Activated naive CD4-positive, alpha-beta T cell treated with anti-CD3 and anti-CD28 coated beads, Interleukin-2, amount 10 ng/mL, durations not matched to agents 7 days and 5 days (primary cell): ENCODE data around the gene GZMH.

Source experiments
- CTCF ChIA-PET: fragments of 350-600 bp; sonication (Branson Sonifier 250); formaldehyde crosslinking; loops from one replicate; lab custom pipeline; 2021; ENCODE audit warnings: antibody characterized with exemption; lab: Charles Lee
- DNase-seq: peaks from one replicate; pipeline ENCODE4 v3.0.0-alpha.2; 2020
- H3K27ac Mint-ChIP-seq: one replicate; pipeline ENCODE4 v1.8.0; 2021; ENCODE audit warnings: mild to moderate bottlenecking, moderate library complexity, mixed read lengths
- H3K27me3 Mint-ChIP-seq: one replicate; pipeline ENCODE4 v1.8.0; 2021; ENCODE audit warnings: mild to moderate bottlenecking, mixed read lengths
- H3K36me3 Mint-ChIP-seq: one replicate; pipeline ENCODE4 v1.8.0; 2021; ENCODE audit warnings: mixed read lengths
- H3K4me1 Mint-ChIP-seq: one replicate; pipeline ENCODE4 v1.8.0; 2021; ENCODE audit warnings: mixed read lengths
- H3K4me3 Mint-ChIP-seq: one replicate; pipeline ENCODE4 v1.8.0; 2021; ENCODE audit warnings: mild to moderate bottlenecking, moderate library complexity, mixed read lengths
- H3K9me3 Mint-ChIP-seq: one replicate; pipeline ENCODE4 v1.8.0; 2021; ENCODE audit warnings: mixed read lengths

Gene GZMH

GRCh38 chr14:24574206-24574774, 35.2 kb downstream of the GZMH start:
- Mint-ChIP-seq H3K4me1 (peaks cover 11% of the 10 kb centered on the region), H3K4me3 (no peak overlapping the region), H3K36me3 (no peaks in the 10 kb centered on the region), H3K9me3 (no peaks in the 10 kb centered on the region), H3K27ac (no peak overlapping the region), H3K27me3 (peaks cover 29% of the 10 kb centered on the region)
- no peak for DNase-seq
- CTCF ChIA-PET, result no interaction called here

GRCh38 chr14:24566318-24566717, 43.2 kb downstream of the GZMH start:
- CTCF ChIA-PET, result interaction anchor here (0.9 kb wide), 1 partner anchor 85 kb away, joined by 3 read pairs; no protein-coding TSS in a partner anchor
- H3K36me3 Mint-ChIP-seq, result no peaks in the 10 kb centered on the region
- no peak for DNase-seq
- no peaks in the 10 kb centered on the region for H3K4me1 Mint-ChIP-seq
- peaks cover 22% of the 10 kb centered on the region for H3K9me3 Mint-ChIP-seq
- no peak overlapping the region for H3K27ac Mint-ChIP-seq
- peaks cover 12% of the 10 kb centered on the region for H3K27me3 Mint-ChIP-seq
- H3K4me3 Mint-ChIP-seq, result no peak overlapping the region

- Mint-ChIP-seq H3K4me1 (no peaks in the 10 kb centered on the region), H3K4me3 (no peak overlapping the region), H3K27ac (no peak overlapping the region), H3K27me3 (peaks cover 6% of the 10 kb centered on the region), H3K9me3 (peaks cover 22% of the 10 kb centered on the region), H3K36me3 (no peaks in the 10 kb centered on the region)
- DNase-seq, result no peak
- CTCF ChIA-PET, result no interaction called here
These were observed 43.7 kb downstream of the GZMH start for GRCh38 chr14:24565766-24566165.

- peaks cover 22% of the 10 kb centered on the region for H3K9me3 Mint-ChIP-seq
- CTCF ChIA-PET, result no interaction called here
These were observed 46.0 kb downstream of the GZMH start for GRCh38 chr14:24563505-24563904.

GRCh38 chr14:24556756-24557155, 52.7 kb downstream of the GZMH start:
- H3K27ac Mint-ChIP-seq, result no peak overlapping the region
- H3K9me3 Mint-ChIP-seq, result peaks cover 2% of the 10 kb centered on the region
- no peaks in the 10 kb centered on the region for H3K27me3 Mint-ChIP-seq
- H3K36me3 Mint-ChIP-seq, result no peaks in the 10 kb centered on the region
- no peaks in the 10 kb centered on the region for H3K4me1 Mint-ChIP-seq
- no peak overlapping the region for H3K4me3 Mint-ChIP-seq
- CTCF ChIA-PET, result no interaction called here
- no peak for DNase-seq

More at GRCh38 chr14:24563505-24563904, 46.0 kb downstream of the GZMH start:
- no peaks in the 10 kb centered on the region for H3K36me3 Mint-ChIP-seq
- no peaks in the 10 kb centered on the region for H3K4me1 Mint-ChIP-seq
- DNase-seq, result no peak
- H3K27me3 Mint-ChIP-seq, result no peaks in the 10 kb centered on the region
- H3K27ac Mint-ChIP-seq, result no peak overlapping the region
- no peak overlapping the region for H3K4me3 Mint-ChIP-seq
